ENCODE measurements around the gene RAB3B.

RAB3B gene

DNA sequence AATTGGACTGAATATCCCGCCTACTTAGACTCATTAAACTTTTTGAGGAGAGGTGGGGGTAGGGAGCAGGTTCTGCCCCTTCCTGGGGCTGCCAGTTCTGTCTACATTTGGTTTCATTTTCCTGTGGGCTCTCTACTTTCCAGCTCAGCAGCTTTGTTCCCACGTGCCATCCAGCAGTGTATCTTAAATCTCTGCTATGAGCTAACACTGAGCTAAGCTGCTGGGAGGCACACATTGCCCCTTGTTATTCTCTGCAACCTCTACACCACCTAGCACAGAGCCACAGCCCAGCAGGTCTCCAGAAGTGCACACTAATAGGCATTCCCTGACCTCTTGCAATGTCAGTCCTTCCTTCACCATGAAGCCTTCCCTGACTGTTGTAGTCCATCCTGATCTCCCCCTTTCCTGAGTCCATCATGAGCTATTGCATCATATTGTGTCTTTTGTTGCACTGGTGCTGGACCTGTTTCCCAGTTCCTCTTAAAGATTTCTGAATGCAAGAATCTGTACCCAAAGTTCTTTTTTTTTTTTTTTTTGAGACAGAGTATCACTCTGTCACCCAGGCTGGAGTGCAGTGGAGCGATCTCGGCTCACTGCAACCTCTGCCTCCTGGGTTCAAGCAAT lies 83.3 kb downstream of the RAB3B start:
- H3K9ac ChIP-seq (ENCODE audit: low read depth, low read length, poor library complexity): no peak overlapping the region
- no peak for DNase-seq (ENCODE audit: low spot score)

DNA sequence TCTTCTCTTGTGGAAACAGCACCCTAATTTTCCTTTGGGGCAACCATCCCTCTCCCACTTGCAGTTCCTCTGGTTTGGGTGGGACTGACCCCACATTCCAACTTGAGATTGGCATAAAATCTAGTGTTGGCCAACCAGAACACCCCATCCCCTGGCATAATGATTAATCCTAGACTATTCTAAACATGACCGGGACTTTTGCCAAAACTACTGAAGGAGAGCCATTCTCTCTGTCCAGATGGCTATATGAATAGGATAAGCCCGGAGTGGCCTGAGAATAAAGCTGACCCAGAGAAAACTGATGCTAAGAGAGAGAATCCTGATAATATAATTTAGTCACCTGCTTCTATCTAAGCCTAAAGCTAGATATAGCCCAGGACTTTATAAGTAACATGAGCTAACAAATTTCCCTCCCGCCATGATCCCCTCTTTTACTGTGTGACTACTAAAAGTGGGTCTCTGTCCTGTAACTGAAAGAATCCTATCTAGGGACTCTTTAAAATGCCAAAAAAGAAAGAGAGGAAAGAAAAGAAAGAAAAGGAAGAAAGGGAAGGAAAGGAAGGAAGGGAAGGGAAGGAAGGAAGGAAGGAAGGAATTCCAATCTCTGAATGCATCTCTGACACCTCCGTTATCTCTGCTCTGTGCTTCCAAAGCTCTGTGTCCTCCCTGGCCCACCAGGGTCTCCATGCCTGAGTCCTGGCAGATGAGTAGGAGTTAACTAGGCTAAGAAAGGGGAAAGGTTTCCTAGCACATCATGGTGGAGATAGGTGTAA lies 84.0 kb downstream of the RAB3B start:
- no peak overlapping the region for H3K9ac ChIP-seq (ENCODE audit: low read depth, low read length, poor library complexity)
- no CpG with 5 or more reads among the region's 4 CpGs for WGBS, 2 donors (ENCODE audit: extremely low coverage in 2 of 2, insufficient read length in 2 of 2, insufficient replicate concordance in 1 of 2)
- no peak overlapping the region for H2BK15ac ChIP-seq (ENCODE audit: low read length)
- no peak for DNase-seq (ENCODE audit: low spot score)
- H3K14ac ChIP-seq (ENCODE audit: low read length): no peak overlapping the region
- H4K8ac ChIP-seq (ENCODE audit: low read depth, low read length): no peak overlapping the region
- no peak overlapping the region for H2BK12ac ChIP-seq (ENCODE audit: low read length)
- no peaks in the 10 kb centered on the region for H3K79me1 ChIP-seq (ENCODE audit: low read depth, low read length)
- H3K27ac ChIP-seq (replicated peaks; ENCODE audit: low read length): no peak overlapping the region
- H3K23ac ChIP-seq (ENCODE audit: low read depth, low read length, poor library complexity): no peak overlapping the region
- H3K4me3 ChIP-seq (ENCODE audit: low read length in 2 of 2): no peak overlapping the region
- no peak overlapping the region for H2AK5ac ChIP-seq (ENCODE audit: low read depth, low read length)
- no peak overlapping the region for H3K18ac ChIP-seq (ENCODE audit: low read length)
- no peaks in the 10 kb centered on the region for H3K9me3 ChIP-seq (replicated peaks in 1 of 2; ENCODE audit: control insufficient read depth in 2 of 2, insufficient read depth in 1 of 2, low read depth in 1 of 2, low read length in 2 of 2)
- no peak overlapping the region for H4K91ac ChIP-seq (ENCODE audit: low read depth, low read length, poor library complexity)
- no peak overlapping the region for H2BK120ac ChIP-seq (ENCODE audit: low read depth, low read length)
- H2BK5ac ChIP-seq (ENCODE audit: low read length): no peak overlapping the region
- H3K4me2 ChIP-seq (ENCODE audit: insufficient read depth, low read length, poor library complexity, severe bottlenecking): no peak overlapping the region
- H3K4me1 ChIP-seq (ENCODE audit: control insufficient read depth in 2 of 2, insufficient read depth in 1 of 2, low read depth in 1 of 2, low read length in 2 of 2): peaks cover 0 to 5% of the 10 kb centered on the region in 2 donors
- H3K36me3 ChIP-seq (replicated peaks in 1 of 2; ENCODE audit: control insufficient read depth in 2 of 2, insufficient read depth in 2 of 2, low read length in 2 of 2): no peaks in the 10 kb centered on the region
- H3K27me3 ChIP-seq (ENCODE audit: control insufficient read depth in 3 of 3, insufficient read depth in 3 of 3, low read depth in 1 of 3, low read length in 3 of 3): peaks cover 0 to 77% (median 0%) of the 10 kb centered on the region in 3 experiments
- no peak overlapping the region for H3K4ac ChIP-seq (ENCODE audit: low read length)
- H2AFZ ChIP-seq (ENCODE audit: low read length): no peak overlapping the region

More for the DNA sequence above, 83.3 kb downstream of the RAB3B start:
- peaks cover 0 to 79% (median 0%) of the 10 kb centered on the region in 3 experiments for H3K27me3 ChIP-seq (ENCODE audit: control insufficient read depth in 3 of 3, insufficient read depth in 3 of 3, low read depth in 1 of 3, low read length in 3 of 3)
- no peak overlapping the region for H2BK15ac ChIP-seq (ENCODE audit: low read length)
- H3K4me3 ChIP-seq (ENCODE audit: low read length in 2 of 2): no peak overlapping the region
- H3K36me3 ChIP-seq (replicated peaks in 1 of 2; ENCODE audit: control insufficient read depth in 2 of 2, insufficient read depth in 2 of 2, low read length in 2 of 2): no peaks in the 10 kb centered on the region
- H3K4me1 ChIP-seq (ENCODE audit: control insufficient read depth in 2 of 2, insufficient read depth in 1 of 2, low read depth in 1 of 2, low read length in 2 of 2): peaks cover 0 to 5% of the 10 kb centered on the region in 2 donors
- H3K14ac ChIP-seq (ENCODE audit: low read length): no peak overlapping the region
- H3K4ac ChIP-seq (ENCODE audit: low read length): no peak overlapping the region
- H2AK5ac ChIP-seq (ENCODE audit: low read depth, low read length): no peak overlapping the region
- H4K91ac ChIP-seq (ENCODE audit: low read depth, low read length, poor library complexity): no peak overlapping the region
- no peak overlapping the region for H2BK5ac ChIP-seq (ENCODE audit: low read length)
- H3K79me1 ChIP-seq (ENCODE audit: low read depth, low read length): no peaks in the 10 kb centered on the region
- no peak overlapping the region for H2BK120ac ChIP-seq (ENCODE audit: low read depth, low read length)
- H2BK12ac ChIP-seq (ENCODE audit: low read length): no peak overlapping the region
- H2AFZ ChIP-seq (ENCODE audit: low read length): no peak overlapping the region
- no CpG with 5 or more reads among the region's 4 CpGs for WGBS, 2 donors (ENCODE audit: extremely low coverage in 2 of 2, insufficient read length in 2 of 2, insufficient replicate concordance in 1 of 2)
- H3K27ac ChIP-seq (replicated peaks; ENCODE audit: low read length): no peak overlapping the region
- H4K8ac ChIP-seq (ENCODE audit: low read depth, low read length): no peak overlapping the region
- no peak overlapping the region for H3K4me2 ChIP-seq (ENCODE audit: insufficient read depth, low read length, poor library complexity, severe bottlenecking)
- H3K9me3 ChIP-seq (replicated peaks in 1 of 2; ENCODE audit: control insufficient read depth in 2 of 2, insufficient read depth in 1 of 2, low read depth in 1 of 2, low read length in 2 of 2): no peaks in the 10 kb centered on the region
- no peak overlapping the region for H3K23ac ChIP-seq (ENCODE audit: low read depth, low read length, poor library complexity)
- no peak overlapping the region for H3K18ac ChIP-seq (ENCODE audit: low read length)

DNA sequence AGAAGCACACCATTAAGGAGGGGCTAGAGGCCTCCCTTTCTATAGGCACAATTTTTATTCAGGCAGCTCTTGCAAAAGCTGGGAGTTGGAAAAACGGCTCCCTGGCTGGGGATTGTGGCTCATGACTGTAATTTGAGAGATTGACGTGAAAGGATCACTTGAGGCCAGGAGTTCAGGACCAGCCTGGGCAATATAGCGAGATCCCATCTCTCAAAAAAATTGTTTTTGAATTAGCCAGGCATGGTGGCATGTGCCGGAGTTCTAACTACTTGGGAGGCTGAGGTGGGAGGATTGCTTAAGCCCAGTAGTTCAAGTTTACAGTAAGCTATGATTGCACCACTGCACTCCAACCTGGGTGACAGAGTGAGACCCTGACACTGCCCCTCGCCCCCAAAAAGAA lies 88.0 kb downstream of the RAB3B start:
- H3K79me1 ChIP-seq (ENCODE audit: low read depth, low read length): no peaks in the 10 kb centered on the region
- H3K4me2 ChIP-seq (ENCODE audit: insufficient read depth, low read length, poor library complexity, severe bottlenecking): no peak overlapping the region
- peaks cover 0 to 49% (median 0%) of the 10 kb centered on the region in 3 experiments for H3K27me3 ChIP-seq (ENCODE audit: control insufficient read depth in 3 of 3, insufficient read depth in 3 of 3, low read depth in 1 of 3, low read length in 3 of 3)
- no peak overlapping the region for H4K8ac ChIP-seq (ENCODE audit: low read depth, low read length)
- H3K9ac ChIP-seq (ENCODE audit: low read depth, low read length, poor library complexity): no peak overlapping the region
- no peak overlapping the region for H2AFZ ChIP-seq (ENCODE audit: low read length)
- H3K23ac ChIP-seq (ENCODE audit: low read depth, low read length, poor library complexity): no peak overlapping the region
- WGBS, 2 donors (ENCODE audit: extremely low coverage in 2 of 2, insufficient read length in 2 of 2, insufficient replicate concordance in 1 of 2): no CpG with 5 or more reads among the region's 5 CpGs
- H3K18ac ChIP-seq (ENCODE audit: low read length): no peak overlapping the region
- no peak overlapping the region for H2BK12ac ChIP-seq (ENCODE audit: low read length)
- no peak overlapping the region for H2AK5ac ChIP-seq (ENCODE audit: low read depth, low read length)
- no peak overlapping the region for H2BK5ac ChIP-seq (ENCODE audit: low read length)
- no peak overlapping the region for H2BK15ac ChIP-seq (ENCODE audit: low read length)
- H3K9me3 ChIP-seq (replicated peaks in 1 of 2; ENCODE audit: control insufficient read depth in 2 of 2, insufficient read depth in 1 of 2, low read depth in 1 of 2, low read length in 2 of 2): no peaks in the 10 kb centered on the region
- no peak overlapping the region for H3K14ac ChIP-seq (ENCODE audit: low read length)
- no peak overlapping the region for H3K27ac ChIP-seq (replicated peaks; ENCODE audit: low read length)
- no peak overlapping the region for H3K4me3 ChIP-seq (ENCODE audit: low read length in 2 of 2)
- no peak overlapping the region for H2BK120ac ChIP-seq (ENCODE audit: low read depth, low read length)
- no peak overlapping the region for H3K4ac ChIP-seq (ENCODE audit: low read length)
- peaks cover 4 to 12% of the 10 kb centered on the region in 2 donors for H3K4me1 ChIP-seq (ENCODE audit: control insufficient read depth in 2 of 2, insufficient read depth in 1 of 2, low read depth in 1 of 2, low read length in 2 of 2)
- H3K36me3 ChIP-seq (replicated peaks in 1 of 2; ENCODE audit: control insufficient read depth in 2 of 2, insufficient read depth in 2 of 2, low read length in 2 of 2): no peaks in the 10 kb centered on the region
- no peak for DNase-seq (ENCODE audit: low spot score)
- no peak overlapping the region for H4K91ac ChIP-seq (ENCODE audit: low read depth, low read length, poor library complexity)

DNA sequence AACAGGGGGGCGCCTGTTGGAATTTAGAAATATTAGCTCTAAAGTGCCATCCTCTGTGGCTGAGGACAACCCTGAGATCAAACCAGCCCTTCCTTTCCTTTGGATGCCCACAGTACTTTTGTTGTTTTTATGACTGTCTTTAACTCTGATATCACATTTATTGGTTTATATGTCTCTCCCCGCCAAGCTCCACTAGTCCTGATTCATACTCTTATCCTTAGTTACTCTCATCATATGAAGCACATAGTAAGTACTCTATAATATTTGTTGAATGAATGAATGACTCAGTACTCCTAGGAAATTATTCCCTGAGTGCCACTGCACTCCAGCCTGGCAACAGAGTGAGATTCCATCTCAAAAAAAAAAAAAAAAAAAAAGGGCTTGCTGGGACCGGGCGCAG lies 89.3 kb downstream of the RAB3B start:
- no peaks in the 10 kb centered on the region for H3K9me3 ChIP-seq (replicated peaks in 1 of 2; ENCODE audit: control insufficient read depth in 2 of 2, insufficient read depth in 1 of 2, low read depth in 1 of 2, low read length in 2 of 2)
- H3K27ac ChIP-seq (replicated peaks; ENCODE audit: low read length): no peak overlapping the region
- H3K79me1 ChIP-seq (ENCODE audit: low read depth, low read length): no peaks in the 10 kb centered on the region
- no peak overlapping the region for H2AFZ ChIP-seq (ENCODE audit: low read length)
- H3K9ac ChIP-seq (ENCODE audit: low read depth, low read length, poor library complexity): no peak overlapping the region
- H3K14ac ChIP-seq (ENCODE audit: low read length): no peak overlapping the region
- H2BK120ac ChIP-seq (ENCODE audit: low read depth, low read length): no peak overlapping the region
- H2BK12ac ChIP-seq (ENCODE audit: low read length): no peak overlapping the region
- no peak overlapping the region for H3K4ac ChIP-seq (ENCODE audit: low read length)
- H3K27me3 ChIP-seq (ENCODE audit: control insufficient read depth in 3 of 3, insufficient read depth in 3 of 3, low read depth in 1 of 3, low read length in 3 of 3): peaks cover 0 to 45% (median 0%) of the 10 kb centered on the region in 3 experiments
- H3K4me2 ChIP-seq (ENCODE audit: insufficient read depth, low read length, poor library complexity, severe bottlenecking): no peak overlapping the region
- H3K23ac ChIP-seq (ENCODE audit: low read depth, low read length, poor library complexity): no peak overlapping the region
- DNase-seq (ENCODE audit: low spot score): no peak
- no peak overlapping the region for H4K8ac ChIP-seq (ENCODE audit: low read depth, low read length)
- H2BK15ac ChIP-seq (ENCODE audit: low read length): no peak overlapping the region
- no peak overlapping the region for H3K18ac ChIP-seq (ENCODE audit: low read length)
- no peak overlapping the region for H2BK5ac ChIP-seq (ENCODE audit: low read length)
- no peaks in the 10 kb centered on the region for H3K36me3 ChIP-seq (replicated peaks in 1 of 2; ENCODE audit: control insufficient read depth in 2 of 2, insufficient read depth in 2 of 2, low read length in 2 of 2)
- no peak overlapping the region for H2AK5ac ChIP-seq (ENCODE audit: low read depth, low read length)
- WGBS, 2 donors (ENCODE audit: extremely low coverage in 2 of 2, insufficient read length in 2 of 2, insufficient replicate concordance in 1 of 2): no CpG with 5 or more reads among the region's 4 CpGs
- H3K4me1 ChIP-seq (ENCODE audit: control insufficient read depth in 2 of 2, insufficient read depth in 1 of 2, low read depth in 1 of 2, low read length in 2 of 2): peaks cover 2 to 12% of the 10 kb centered on the region in 2 donors
- H3K4me3 ChIP-seq (ENCODE audit: low read length in 2 of 2): no peak overlapping the region
- H4K91ac ChIP-seq (ENCODE audit: low read depth, low read length, poor library complexity): no peak overlapping the region
